B cell (primary cell): ENCODE data around the gene KCNT2. TPM values are rescaled to one million over a fixed set of nuclear protein-coding genes. Genes with fewer than 3 reads are reported as not detected.

Source experiments
- ATAC-seq: fragments of 200-7000 bp; cut with Tn5 transposase; one replicate; pipeline ENCODE4 v1.10.0; 2021; ENCODE audit warnings: low read depth, mild to moderate bottlenecking, moderate number of reproducible peaks, moderate library complexity
- CTCF ChIA-PET: fragments of 350-600 bp; sonication (Branson Sonifier 250); formaldehyde crosslinking; loops from one replicate; lab custom pipeline; 2021; ENCODE audit warnings: antibody characterized with exemption, inconsistent platforms; lab: Charles Lee
- POLR2A ChIA-PET: fragments of 350-600 bp; sonication (Branson Sonifier 250); formaldehyde crosslinking; loops from one replicate; lab custom pipeline; 2021; ENCODE audit warnings: antibody characterized with exemption; lab: Charles Lee
- DNase-seq: peaks from one replicate; pipeline ENCODE4 v3.0.0; 2013
- H2AFZ ChIP-seq: 2 replicates; pipeline ENCODE4 v1.6.1; 2012; ENCODE audit warnings: mild to moderate bottlenecking, low read depth, low read length; ENCODE audit not compliant: insufficient read depth, poor library complexity, severe bottlenecking
- H3K27ac ChIP-seq, 2 donors: 1 replicate in 1 of 2; 2 replicates in 1 of 2; pipeline ENCODE4 v1.5.1; 2012 to 2013; ENCODE audit warnings: low read length in 2 of 2, mild to moderate bottlenecking in 2 of 2, moderate library complexity in 1 of 2
- H3K27me3 ChIP-seq, 4 experiments: fragments of 200-600 bp in 1 of 4; sonication (generic) in 1 of 4; replicated peaks in 1 of 4; 1 replicate in 2 of 4; 2 replicates in 2 of 4; pipeline versions ENCODE4 v1.6.1 to v1.7.0; 2013 to 2016; ENCODE audit warnings: low read length in 3 of 4, mild to moderate bottlenecking in 2 of 4, mixed read lengths in 1 of 4, moderate library complexity in 1 of 4; ENCODE audit not compliant: insufficient read depth in 4 of 4, control insufficient read depth in 3 of 4; ENCODE audit errors: control extremely low read depth in 1 of 4
- H3K36me3 ChIP-seq, 2 experiments: replicated peaks in 1 of 2; 1 replicate in 1 of 2; 2 replicates in 1 of 2; pipeline versions ENCODE4 v1.6.1 to v1.7.1; 2013; ENCODE audit warnings: low read length in 1 of 2; ENCODE audit not compliant: insufficient read depth in 2 of 2, control insufficient read depth in 1 of 2; ENCODE audit errors: control extremely low read depth in 1 of 2, extremely low read depth in 1 of 2
- H3K4me1 ChIP-seq, 2 donors: fragments of 200-600 bp in 1 of 2; sonication (generic) in 1 of 2; 1 replicate in 1 of 2; 2 replicates in 1 of 2; pipeline versions ENCODE4 v1.5.1 to v1.6.1; 2013 to 2017; ENCODE audit warnings: low read length in 2 of 2; ENCODE audit not compliant: control insufficient read depth in 2 of 2, insufficient read depth in 2 of 2
- H3K4me2 ChIP-seq: replicated peaks from 2 replicates; pipeline ENCODE3; 2012; ENCODE audit warnings: mild to moderate bottlenecking, low read depth, low read length; ENCODE audit not compliant: poor library complexity, severe bottlenecking
- H3K4me3 ChIP-seq, 5 experiments: fragments of 200-600 bp in 1 of 5; sonication (generic) in 1 of 5; 1 replicate in 3 of 5; 2 replicates in 2 of 5; pipeline versions ENCODE4 v1.5.1 to v1.7.0; 2011 to 2016; ENCODE audit warnings: low read length in 4 of 5, mild to moderate bottlenecking in 4 of 5, low read depth in 2 of 5, control low read depth in 1 of 5, moderate library complexity in 1 of 5; ENCODE audit not compliant: insufficient read depth in 1 of 5; ENCODE audit errors: control extremely low read depth in 1 of 5, extremely low read depth in 1 of 5
- H3K79me2 ChIP-seq: fragments of 200-600 bp; sonication (generic); one replicate; pipeline ENCODE4 v1.6.0; 2016; ENCODE audit warnings: low read length; ENCODE audit not compliant: control insufficient read depth, insufficient read depth
- H3K9ac ChIP-seq: fragments of 200-600 bp; sonication (generic); 2 replicates; pipeline ENCODE4 v1.6.1; 2017; ENCODE audit warnings: mild to moderate bottlenecking, low read length, moderate library complexity
- H3K9me3 ChIP-seq, 3 donors: one replicate each; pipeline versions ENCODE4 v1.6.1 to v1.7.1; 2013; ENCODE audit warnings: low read length in 2 of 3; ENCODE audit not compliant: control insufficient read depth in 2 of 3, insufficient read depth in 1 of 3; ENCODE audit errors: control extremely low read depth in 1 of 3
- H4K20me1 ChIP-seq: 2 replicates; pipeline ENCODE4 v1.6.0; 2012; ENCODE audit warnings: mild to moderate bottlenecking, low read length; ENCODE audit not compliant: insufficient read depth, control insufficient read depth, poor library complexity, severe bottlenecking
- H3K27ac Mint-ChIP-seq: one replicate; pipeline ENCODE4 v1.8.0; 2021; ENCODE audit warnings: mixed read lengths
- H3K27me3 Mint-ChIP-seq: one replicate; pipeline ENCODE4 v1.8.0; 2021; ENCODE audit warnings: mixed read lengths
- H3K4me1 Mint-ChIP-seq: one replicate; pipeline ENCODE4 v1.8.0; 2021; ENCODE audit warnings: mixed read lengths
- H3K4me3 Mint-ChIP-seq: one replicate; pipeline ENCODE4 v1.8.0; 2021; ENCODE audit warnings: mixed read lengths
- H3K9me3 Mint-ChIP-seq: one replicate; pipeline ENCODE4 v1.8.0; 2022; ENCODE audit warnings: mixed read lengths; ENCODE audit not compliant: insufficient read depth
- CTCF ChIP-seq: fragments of 200-600 bp; IDR thresholded peaks from one replicate; pipeline ENCODE4 v1.8.0; 2022; ENCODE audit warnings: antibody characterized with exemption, mild to moderate bottlenecking
- EZH2 ChIP-seq: IDR thresholded peaks from 2 replicates; pipeline ENCODE4 v1.6.1; 2012; ENCODE audit warnings: borderline replicate concordance, low read depth, mild to moderate bottlenecking, moderate library complexity, low read length; ENCODE audit not compliant: insufficient read depth, poor library complexity, severe bottlenecking
- WGBS: methylation state at CpG from one replicate; pipeline ENCODE4 v1.1.5; 2013; ENCODE audit warnings: missing lambda C conversion rate; ENCODE audit not compliant: insufficient coverage; 5-methylcytosine and 5-hydroxymethylcytosine counted together
- intact Hi-C: fragments of 100-400 bp; cut with micrococcal nuclease; formaldehyde crosslinking; loops from one replicate; pipeline ENCODE4 v1.10.0; 2022
- polyA plus RNA-seq: library from polyadenylated mRNA; depleted of rRNA; stranded (reverse); fragments of >200 nt; gene quantifications from 2 replicates; pipeline ENCODE4 v1.2.3, GENCODE V29; 2012
- total RNA-seq, 2 donors: library from RNA; stranded (reverse); fragments of 120-200 nt in 1 of 2; gene quantifications; 1 replicate in 1 of 2; 2 replicates in 1 of 2; pipeline versions ENCODE4 v1.2.3 to v1.2.4, GENCODE V29; 2013 to 2022

KCNT2 gene
- total and polyA plus RNA-seq, 2 donors (not counting 1 experiment from before 2014, with no cell fraction given): not detected

DNA sequence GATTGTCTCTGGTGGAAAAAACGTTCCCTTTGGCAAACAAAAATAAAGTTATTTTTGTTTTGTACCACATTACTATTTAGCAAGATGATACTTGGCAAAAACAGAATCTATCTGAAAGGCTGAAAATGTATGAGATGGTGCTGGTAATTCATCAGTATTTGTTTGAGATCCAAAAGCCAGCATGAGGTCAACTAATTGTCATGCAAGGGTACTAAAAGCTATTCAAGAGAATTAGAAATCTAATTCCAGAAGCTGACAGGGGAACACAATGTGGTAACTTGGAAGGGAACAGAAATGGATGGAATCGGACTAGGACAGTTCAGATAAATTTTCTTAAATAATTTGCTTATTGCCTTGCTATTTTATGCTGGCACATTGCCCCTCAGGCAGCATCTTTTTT is 263.8 kb downstream of the KCNT2 start:
- Mint-ChIP-seq H3K27ac (no peak overlapping the region), H3K4me1 (no peaks in the 10 kb centered on the region), H3K9me3 (no peaks in the 10 kb centered on the region), H3K4me3 (no peak overlapping the region), H3K27me3 (no peaks in the 10 kb centered on the region)
- TF ChIP-seq EZH2 (no peak), CTCF (no peak)
- Histone ChIP-seq H3K4me3 (no peak overlapping the region), H3K4me1 (no peaks in the 10 kb centered on the region), H3K36me3 (no peaks in the 10 kb centered on the region), H2AFZ (no peak overlapping the region), H3K9me3 (no peaks in the 10 kb centered on the region), H3K9ac (no peak overlapping the region), H3K27me3 (no peaks in the 10 kb centered on the region), H3K4me2 (no peak overlapping the region), H4K20me1 (no peaks in the 10 kb centered on the region), H3K27ac (no peak overlapping the region), H3K79me2 (no peaks in the 10 kb centered on the region)
- ATAC-seq (no peak), DNase-seq (no peak)
- CTCF ChIA-PET: no interaction called here
- WGBS: no CpG with 5 or more reads among the region's 2 CpGs
- intact Hi-C loops: no loop called here
- POLR2A ChIA-PET: no interaction called here

DNA sequence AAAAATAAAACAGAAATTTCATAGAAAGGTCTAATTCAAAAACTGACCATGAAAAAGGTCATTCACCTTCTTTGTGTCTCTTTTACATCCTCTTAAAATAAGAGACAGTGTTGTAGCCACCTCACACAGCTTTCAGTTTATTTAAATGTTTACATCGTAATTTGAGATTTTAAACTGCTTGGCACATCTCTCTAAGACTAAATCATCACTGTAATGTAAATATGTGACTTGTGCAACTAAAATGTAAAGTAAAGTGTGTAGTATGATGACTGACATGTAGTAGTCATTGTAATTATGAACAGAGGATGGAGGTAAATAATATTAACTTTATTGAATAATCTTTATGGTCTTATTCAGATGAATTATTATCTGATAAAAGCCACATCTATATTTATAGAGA is 283.9 kb downstream of the KCNT2 start:
- Histone ChIP-seq H3K4me2 (no peak overlapping the region), H3K4me3 (no peak overlapping the region), H4K20me1 (no peaks in the 10 kb centered on the region), H2AFZ (no peak overlapping the region), H3K9me3 (peaks cover 0 to 2% (median 0%) of the 10 kb centered on the region in 3 donors), H3K79me2 (no peaks in the 10 kb centered on the region), H3K9ac (no peak overlapping the region), H3K4me1 (no peaks in the 10 kb centered on the region), H3K27me3 (no peaks in the 10 kb centered on the region), H3K27ac (no peak overlapping the region), H3K36me3 (no peaks in the 10 kb centered on the region)
- Mint-ChIP-seq H3K9me3 (no peaks in the 10 kb centered on the region), H3K4me1 (no peaks in the 10 kb centered on the region), H3K27me3 (no peaks in the 10 kb centered on the region), H3K27ac (no peak overlapping the region), H3K4me3 (no peak overlapping the region)
- intact Hi-C loops: no loop called here
- WGBS: no CpG with 5 or more reads among the region's 1 CpG
- DNase-seq (no peak), ATAC-seq (no peak)
- TF ChIP-seq CTCF (no peak), EZH2 (no peak)
- CTCF ChIA-PET: no interaction called here
- POLR2A ChIA-PET: no interaction called here
